Left cardiac atrium (tissue), 4 donors: Measurements from ENCODE around the gene MTERF4. TPM values are rescaled to one million over a fixed set of nuclear protein-coding genes. Genes with fewer than 3 reads are reported as not detected.

Source experiments
- ATAC-seq, 2 donors: fragments of 200-7000 bp; cut with Tn5 transposase; one replicate each; pipeline ENCODE4 v1.9.1; 2020; ENCODE audit warnings: mild to moderate bottlenecking in 2 of 2, moderate library complexity in 2 of 2
- DNase-seq: peaks from one replicate; pipeline ENCODE4 v3.0.0-alpha.2; 2020
- intact Hi-C, 2 donors: fragments of 100-400 bp; cut with DNase I; formaldehyde crosslinking; loops; one replicate each; pipeline versions ENCODE4 v1.14.1 to v1.15.1; 2022 to 2023
- long read RNA-seq: library from polyadenylated mRNA; unstranded; transcript quantifications from one replicate; pipeline ENCODE4 v2.0.0, GENCODE V29; 2021
- total RNA-seq, 2 donors: library from RNA; stranded (reverse); fragmentation: NEBNext Ultra II Directional; extraction: Animal tissue kit (Norgen Biotek cat#: 25700); gene quantifications; one replicate each; pipeline ENCODE4 v1.2.1, GENCODE V29; 2021
- donor health status: DM: no; HTN: yes; CAD: no.
- donor health status: DM: no; HTN: yes; CAD: no; lungs with severe emphysema.
- donor health status: DM: yes; HTN: yes; CAD: no.
- donor health status: Dilated cardiomyopathy.

Gene MTERF4
- 10 to 100 TPM; 19.1 to 21.7 TPM for total RNA-seq
- long read RNA-seq, transcript MTERF4-202 (4 exons, 1,637 nt), result major isoform, 17 of 31 reads
- long read RNA-seq, partial matches to known transcripts, result 2 of 31 reads
- long read RNA-seq, other reads (novel, unspliced or antisense), result 6 of 31 reads

DNA sequence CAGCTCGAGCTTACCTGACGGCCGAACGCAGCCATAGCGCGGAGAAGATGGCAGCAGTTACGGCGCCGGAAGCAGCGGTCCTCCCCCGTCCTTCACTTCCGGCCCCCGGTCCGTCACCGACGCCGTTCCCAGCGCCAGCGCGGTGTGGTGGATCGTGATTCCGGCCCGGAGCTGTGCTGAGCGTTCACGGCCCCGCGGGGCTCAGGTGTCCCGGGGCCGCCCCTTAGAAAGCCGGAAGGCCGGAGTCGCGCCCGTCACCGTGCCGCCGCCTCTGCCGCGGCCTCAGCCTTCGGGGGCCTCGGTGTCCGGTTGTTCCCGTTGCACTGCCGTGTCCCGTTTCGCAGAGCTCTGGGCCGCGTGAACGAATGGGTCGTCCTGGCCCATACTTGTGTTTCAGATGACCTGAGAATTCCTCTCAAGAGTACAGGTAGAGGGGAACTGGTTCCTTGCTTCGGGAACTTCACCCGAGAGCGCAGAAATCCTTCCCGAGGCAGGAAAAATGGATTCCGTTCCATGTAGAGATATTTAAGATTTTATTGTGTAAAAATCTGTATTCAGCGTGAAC, at the start of gene MTERF4:
Gene MTERF4 (minus strand): TSS at position 49 of the 565 bp plus-strand sequence. CDS start 14 bp downstream, at position 35.
- DNase-seq, result peak; percentile 89
- ATAC-seq, result peak; percentile 99 to 100
- intact Hi-C loops, result loop anchor here in 1 of 2 donors (5.0 kb wide), 2 partner anchors 50 to 115 kb away; partner anchors contain the start of gene PPP1R7

- DNase-seq (peak; percentile 66), ATAC-seq (peak; percentile 17 to 21)
- intact Hi-C loops, result loop anchor here in 1 of 2 donors (5.0 kb wide), 1 partner anchor 49 kb away; the partner anchor contains the start of gene MTERF4
These were observed 48.8 kb upstream of the MTERF4 start for GRCh38 chr2:241150660-241151530.

- peak; percentile 96 for DNase-seq
- peak; percentile 96 to 98 for ATAC-seq
- intact Hi-C loops, result loop anchor here in 1 of 2 donors (5.0 kb wide), 1 partner anchor 48 kb away; the partner anchor contains the start of gene MTERF4
These were observed 48.0 kb upstream of the MTERF4 start, which contains the start of gene PPP1R7 for GRCh38 chr2:241149925-241150659. TSS of gene PPP1R7 (plus strand) at chr2:241150467. CDS start at chr2:241150496, 29 bp downstream.

DNA sequence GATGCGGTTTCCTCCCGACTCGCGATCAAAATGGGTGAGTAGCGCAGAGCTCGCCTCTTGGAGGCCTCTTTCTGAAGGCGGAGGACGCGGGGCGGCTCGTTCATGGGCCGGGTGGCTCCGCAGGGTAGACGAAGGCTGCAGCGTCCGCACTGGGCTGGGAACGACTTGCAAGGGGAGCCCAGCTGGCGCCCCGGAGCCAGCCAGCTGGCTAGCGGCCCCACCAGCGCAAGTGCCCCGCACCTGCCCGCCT, 47.5 kb upstream of the MTERF4 start:
- peak in 1 of 2 donors; percentile 15 for ATAC-seq
- intact Hi-C loops, result no loop called here
- no peak for DNase-seq

DNA sequence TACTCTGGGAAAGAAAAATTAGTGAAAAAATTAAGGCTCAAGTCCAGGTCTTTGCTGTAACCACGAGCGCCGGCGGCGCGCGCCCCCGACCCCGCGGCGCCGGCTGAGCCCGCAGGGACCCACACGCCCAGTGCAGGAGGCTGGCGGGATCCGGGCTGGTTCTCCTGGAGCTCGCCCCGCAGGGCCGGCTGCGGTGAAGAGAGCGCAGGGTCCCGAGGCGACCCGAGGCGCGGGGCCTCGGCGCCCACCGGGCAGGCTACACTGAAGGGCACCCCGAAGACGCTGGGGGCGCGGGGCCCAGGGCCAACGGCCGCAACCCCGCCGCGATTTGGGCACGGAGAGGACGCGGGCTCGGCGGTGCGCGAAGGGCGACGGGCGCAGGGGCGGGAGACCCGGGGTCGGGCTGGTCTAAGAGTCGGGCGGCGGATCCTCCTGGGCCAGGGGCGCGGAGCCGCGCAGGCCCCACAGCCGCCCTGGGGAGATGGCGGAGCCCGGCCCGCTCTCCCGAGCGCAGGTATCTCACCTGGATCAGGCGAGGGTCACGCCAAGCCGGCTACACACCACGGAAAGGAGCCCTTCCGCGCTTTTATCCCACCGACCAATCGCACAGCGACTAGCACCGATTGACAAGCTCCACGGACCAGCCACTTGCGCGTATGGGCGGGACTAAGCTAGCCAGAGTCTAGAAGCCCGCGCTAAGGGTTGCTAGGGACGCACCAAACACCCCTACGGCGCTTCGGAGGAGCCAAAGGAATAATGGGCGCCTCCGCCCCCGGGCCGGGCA, 47.0 kb upstream of the MTERF4 start, which contains the start of gene PASK:
Gene PASK (minus strand): TSS at position 582 of the 784 bp plus-strand sequence. CDS start 6,440 bp downstream, outside the sequence.
- peak; percentile 94 to 98 for ATAC-seq
- peak; percentile 96 for DNase-seq
- intact Hi-C loops, result no loop called here

- intact Hi-C loops, result no loop called here
- no peak for DNase-seq
- no peak for ATAC-seq
These were observed 46.2 kb upstream of the MTERF4 start for GRCh38 chr2:241148239-241148638.

DNA sequence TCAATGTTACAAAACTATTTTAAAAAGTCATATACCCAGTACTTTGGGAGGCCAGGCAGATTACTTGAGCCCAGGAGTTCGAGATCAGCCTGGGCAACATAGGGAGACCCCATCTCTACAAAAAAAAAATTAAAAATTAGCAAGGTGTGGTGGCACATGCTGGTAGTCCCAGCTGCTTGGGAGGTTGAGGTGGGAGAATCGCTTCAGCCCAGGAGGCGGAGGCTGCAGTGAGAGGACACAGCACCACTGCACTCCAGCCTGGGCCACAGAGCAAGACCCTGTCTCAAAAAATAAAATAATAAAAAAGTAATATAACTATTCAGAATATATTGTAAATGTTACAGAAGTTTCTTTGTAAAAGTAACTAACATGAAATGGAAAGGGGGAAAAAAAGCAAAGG, 45.2 kb upstream of the MTERF4 start:
- ATAC-seq, result no peak
- intact Hi-C loops, result no loop called here

GRCh38 chr2:241146286-241146685, 44.2 kb upstream of the MTERF4 start:
- no peak for ATAC-seq
- intact Hi-C loops, result no loop called here
- DNase-seq, result no peak

More for the DNA sequence above, 45.2 kb upstream of the MTERF4 start:
- DNase-seq, result no peak

GRCh38 chr2:241142593-241142992, 40.5 kb upstream of the MTERF4 start:
- ATAC-seq, result no peak
- DNase-seq, result no peak

DNA sequence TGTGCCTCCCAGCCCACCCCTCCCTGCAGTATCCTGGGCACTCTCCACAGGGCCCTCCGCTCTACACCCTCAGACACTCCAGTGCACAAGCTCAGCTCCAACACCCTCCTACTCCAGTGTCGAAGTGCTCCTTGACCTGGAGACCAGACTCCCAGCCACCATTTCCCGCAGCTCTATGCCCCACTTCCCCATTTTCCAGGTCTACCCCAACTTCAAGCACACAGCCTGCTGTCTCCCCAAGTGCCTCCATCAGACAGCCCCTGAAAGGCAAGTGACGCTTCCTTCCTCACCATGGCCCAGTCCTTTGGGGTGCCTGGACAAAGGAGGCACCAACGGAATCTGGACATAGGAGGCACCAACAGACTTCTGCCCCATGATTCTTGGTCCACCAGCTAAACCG, 40.0 kb upstream of the MTERF4 start:
- intact Hi-C loops, result no loop called here
- ATAC-seq (no peak), DNase-seq (no peak)

More at GRCh38 chr2:241142593-241142992, 40.5 kb upstream of the MTERF4 start:
- intact Hi-C loops, result no loop called here

GRCh38 chr2:241141214-241141770, 39.2 kb upstream of the MTERF4 start:
- ATAC-seq (no peak), DNase-seq (no peak)
- intact Hi-C loops, result no loop called here

DNA sequence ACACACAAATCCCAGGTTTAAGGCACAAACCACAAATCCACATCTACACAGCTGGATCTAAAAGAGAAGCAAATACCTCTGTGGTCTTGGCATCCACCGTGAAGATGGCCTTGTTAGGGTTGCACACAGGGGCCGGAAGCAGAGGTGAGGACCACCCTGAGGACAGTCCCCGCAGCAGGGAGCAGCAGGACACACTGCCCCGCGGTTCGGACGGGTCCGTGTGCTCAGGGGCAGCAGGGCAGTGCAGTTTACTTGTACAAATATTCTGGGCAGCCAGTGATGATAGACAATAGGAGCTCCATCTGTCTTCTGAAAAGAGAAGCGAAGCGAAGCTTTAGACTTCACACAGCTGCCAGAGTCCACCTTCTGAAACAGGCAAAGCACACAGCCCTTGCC, 38.4 kb upstream of the MTERF4 start:
- ATAC-seq (no peak), DNase-seq (no peak)
- intact Hi-C loops, result no loop called here

- intact Hi-C loops, result no loop called here
- no peak for ATAC-seq
- no peak for DNase-seq
These were observed 37.7 kb upstream of the MTERF4 start for GRCh38 chr2:241139531-241140444.

DNA sequence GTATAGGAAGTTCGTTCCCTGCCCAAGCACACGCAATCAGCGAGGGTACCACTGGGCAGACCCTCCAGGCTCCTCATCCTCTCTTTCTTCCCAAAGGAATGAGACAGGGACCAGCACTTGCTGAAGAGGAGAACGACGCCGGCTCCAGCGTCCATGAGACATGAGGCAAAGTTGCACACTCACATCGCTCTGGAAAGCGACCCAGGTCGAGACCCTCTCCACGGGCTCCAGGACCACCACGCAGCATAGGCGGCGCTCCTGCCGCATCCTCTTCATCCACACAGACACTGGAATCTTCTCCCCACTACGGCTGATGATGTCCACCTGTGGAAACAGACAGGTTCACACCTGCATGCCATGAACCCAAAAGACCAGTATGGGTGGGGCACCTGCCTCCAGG, 36.4 kb upstream of the MTERF4 start:
- DNase-seq (no peak), ATAC-seq (no peak)
- intact Hi-C loops, result no loop called here

GRCh38 chr2:241137276-241138190, 35.4 kb upstream of the MTERF4 start:
- no peak for DNase-seq
- intact Hi-C loops, result no loop called here
- no peak for ATAC-seq

DNA sequence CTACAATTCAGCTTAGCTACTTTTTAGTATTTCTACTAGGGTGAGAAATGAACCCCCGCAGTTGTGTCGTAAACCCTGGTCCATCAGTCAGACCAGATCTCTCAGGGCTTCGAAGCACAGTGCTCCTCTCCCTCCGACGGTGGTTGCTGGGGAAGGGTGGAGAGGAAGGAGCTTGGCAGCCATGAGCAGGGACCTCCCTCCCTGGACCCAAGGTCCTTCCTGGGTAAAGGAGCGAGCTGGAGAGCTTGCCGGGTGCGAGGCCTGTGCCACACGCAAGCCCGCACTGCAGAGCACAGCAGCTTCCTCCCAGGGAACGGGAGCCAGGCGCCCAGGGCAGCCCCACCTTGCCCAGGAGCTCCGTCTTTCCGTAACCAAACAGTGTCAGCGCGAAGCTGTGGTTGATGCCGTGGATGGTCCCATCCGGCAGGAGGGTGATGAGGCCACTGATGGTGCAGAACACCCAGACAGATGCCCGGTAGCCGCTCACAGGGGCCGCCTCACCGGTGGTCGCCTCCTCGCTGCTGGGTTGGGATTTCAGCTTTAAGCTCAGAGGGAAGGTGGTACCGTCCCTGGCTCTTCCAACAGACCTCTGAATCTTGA, 34.7 kb upstream of the MTERF4 start:
- intact Hi-C loops, result no loop called here
- ATAC-seq (no peak), DNase-seq (no peak)
